Endothelial cell (in vitro differentiated cells): ENCODE measurements around the gene SLC43A3. TPM values are rescaled to one million over a fixed set of nuclear protein-coding genes. Genes with fewer than 3 reads are reported as not detected.

ENCODE experiments used
- DNase-seq: peaks from one replicate; pipeline ENCODE4 v3.0.0; 2021; ENCODE audit warnings: low spot score
- H3K27ac Mint-ChIP-seq: one replicate; pipeline ENCODE4 v1.8.0; 2021; ENCODE audit warnings: mixed read lengths, inconsistent platforms; ENCODE audit not compliant: unreplicated experiment
- H3K27me3 Mint-ChIP-seq: one replicate; pipeline ENCODE4 v1.8.0; 2021; ENCODE audit warnings: mild to moderate bottlenecking, moderate library complexity, mixed read lengths, inconsistent platforms; ENCODE audit not compliant: unreplicated experiment
- H3K36me3 Mint-ChIP-seq: one replicate; pipeline ENCODE4 v1.8.0; 2021; ENCODE audit warnings: mild to moderate bottlenecking, low read depth, mixed read lengths, inconsistent platforms; ENCODE audit not compliant: unreplicated experiment
- H3K4me1 Mint-ChIP-seq: one replicate; pipeline ENCODE4 v1.8.0; 2021; ENCODE audit warnings: mild to moderate bottlenecking, mixed read lengths, inconsistent platforms; ENCODE audit not compliant: unreplicated experiment
- H3K4me3 Mint-ChIP-seq: one replicate; pipeline ENCODE4 v1.8.0; 2021; ENCODE audit warnings: mild to moderate bottlenecking, mixed read lengths, inconsistent platforms; ENCODE audit not compliant: unreplicated experiment
- H3K9me3 Mint-ChIP-seq: one replicate; pipeline ENCODE4 v1.8.0; 2021; ENCODE audit warnings: mixed read lengths, inconsistent platforms; ENCODE audit not compliant: unreplicated experiment
- total RNA-seq: library from RNA; stranded (reverse); fragmentation: NEBNext Ultra II Directional; extraction: Animal tissue kit (Norgen Biotek cat#: 25700); gene quantifications from one replicate; pipeline ENCODE4 v1.2.1, GENCODE V29; 2021; ENCODE audit not compliant: unreplicated experiment
- TF ChIP-seq, protein P1 (sequence below): fragments of 200-600 bp; sonication (generic); IDR thresholded peaks from one replicate; pipeline ENCODE4 v1.5.0; 2021; ENCODE audit warnings: antibody characterized with exemption; ENCODE audit not compliant: unreplicated experiment

SLC43A3 gene
- total RNA-seq, 1 donor from 2014 or later, result 17.5 TPM

DNA sequence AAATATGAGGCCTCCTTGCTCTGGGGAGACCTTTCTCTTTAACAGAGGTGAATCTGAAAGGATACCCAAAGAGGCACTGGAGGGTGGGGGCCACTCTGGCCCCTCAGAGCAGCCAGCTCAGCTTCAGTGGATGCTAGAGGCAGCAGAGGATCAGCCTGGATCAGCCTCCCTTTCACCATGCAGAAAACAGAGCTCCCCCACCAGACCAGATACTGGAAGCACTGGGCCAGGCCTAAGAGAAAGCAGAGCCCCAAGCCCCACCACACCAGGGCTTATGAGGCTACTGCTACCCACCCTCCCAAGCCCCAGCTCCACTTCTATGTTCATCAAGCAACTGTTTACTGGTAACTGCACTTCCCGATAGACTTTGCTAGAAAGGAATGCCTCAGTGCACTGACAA, 4.0 kb upstream of the SLC43A3 start:
- no peak for DNase-seq
- no peaks in the 10 kb centered on the region for H3K9me3 Mint-ChIP-seq
- H3K27ac Mint-ChIP-seq, result no peak overlapping the region
- TF ChIP-seq, protein P1, sequence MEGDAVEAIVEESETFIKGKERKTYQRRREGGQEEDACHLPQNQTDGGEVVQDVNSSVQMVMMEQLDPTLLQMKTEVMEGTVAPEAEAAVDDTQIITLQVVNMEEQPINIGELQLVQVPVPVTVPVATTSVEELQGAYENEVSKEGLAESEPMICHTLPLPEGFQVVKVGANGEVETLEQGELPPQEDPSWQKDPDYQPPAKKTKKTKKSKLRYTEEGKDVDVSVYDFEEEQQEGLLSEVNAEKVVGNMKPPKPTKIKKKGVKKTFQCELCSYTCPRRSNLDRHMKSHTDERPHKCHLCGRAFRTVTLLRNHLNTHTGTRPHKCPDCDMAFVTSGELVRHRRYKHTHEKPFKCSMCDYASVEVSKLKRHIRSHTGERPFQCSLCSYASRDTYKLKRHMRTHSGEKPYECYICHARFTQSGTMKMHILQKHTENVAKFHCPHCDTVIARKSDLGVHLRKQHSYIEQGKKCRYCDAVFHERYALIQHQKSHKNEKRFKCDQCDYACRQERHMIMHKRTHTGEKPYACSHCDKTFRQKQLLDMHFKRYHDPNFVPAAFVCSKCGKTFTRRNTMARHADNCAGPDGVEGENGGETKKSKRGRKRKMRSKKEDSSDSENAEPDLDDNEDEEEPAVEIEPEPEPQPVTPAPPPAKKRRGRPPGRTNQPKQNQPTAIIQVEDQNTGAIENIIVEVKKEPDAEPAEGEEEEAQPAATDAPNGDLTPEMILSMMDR, result no peak
- H3K4me1 Mint-ChIP-seq, result peaks cover 32% of the 10 kb centered on the region
- peaks cover 3% of the 10 kb centered on the region for H3K27me3 Mint-ChIP-seq
- H3K36me3 Mint-ChIP-seq, result no peaks in the 10 kb centered on the region
- no peak overlapping the region for H3K4me3 Mint-ChIP-seq

DNA sequence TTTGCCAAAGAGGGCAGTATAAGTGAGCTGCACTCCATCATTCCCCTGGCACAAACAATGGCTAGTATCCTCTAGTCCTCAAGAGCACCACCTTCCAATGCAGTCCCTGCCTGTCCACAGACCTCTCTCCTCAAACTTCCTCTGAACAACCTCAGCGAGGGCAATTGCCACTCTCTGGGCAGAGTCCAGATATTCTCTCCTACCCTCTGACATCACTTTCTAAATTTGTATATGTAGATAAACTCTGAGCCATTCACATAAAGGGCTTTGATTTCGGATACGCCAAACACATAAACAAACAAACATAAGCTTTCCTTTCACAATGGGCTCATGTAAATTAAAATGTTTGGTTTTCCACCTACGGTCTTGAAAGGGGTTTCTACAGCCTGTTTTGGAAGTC, 3.0 kb upstream of the SLC43A3 start:
- Mint-ChIP-seq H3K4me1 (peaks cover 38% of the 10 kb centered on the region), H3K27me3 (peaks cover 3% of the 10 kb centered on the region), H3K27ac (no peak overlapping the region), H3K36me3 (no peaks in the 10 kb centered on the region), H3K4me3 (no peak overlapping the region), H3K9me3 (no peaks in the 10 kb centered on the region)
- DNase-seq, result no peak
- TF ChIP-seq, protein P1, result no peak

DNA sequence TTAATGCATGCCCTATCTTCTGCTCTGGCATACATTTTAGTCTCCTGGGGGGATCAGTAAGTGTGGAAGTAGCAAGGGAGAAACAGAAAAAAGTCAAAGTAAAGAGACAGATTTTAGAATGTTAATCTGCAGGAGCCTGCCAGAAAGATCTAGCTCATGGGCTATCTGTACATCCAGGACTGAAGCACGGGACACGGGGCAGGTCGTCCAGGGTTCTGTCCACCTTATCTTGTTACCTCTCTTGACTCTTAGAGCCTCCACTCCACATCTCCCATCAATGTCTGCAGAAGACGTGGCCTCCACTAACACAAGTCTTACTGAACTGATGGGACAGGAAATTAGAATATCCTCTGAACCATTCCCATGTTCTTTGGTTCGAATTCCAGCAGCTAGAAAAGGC, 1.7 kb upstream of the SLC43A3 start:
- H3K9me3 Mint-ChIP-seq, result no peaks in the 10 kb centered on the region

DNA sequence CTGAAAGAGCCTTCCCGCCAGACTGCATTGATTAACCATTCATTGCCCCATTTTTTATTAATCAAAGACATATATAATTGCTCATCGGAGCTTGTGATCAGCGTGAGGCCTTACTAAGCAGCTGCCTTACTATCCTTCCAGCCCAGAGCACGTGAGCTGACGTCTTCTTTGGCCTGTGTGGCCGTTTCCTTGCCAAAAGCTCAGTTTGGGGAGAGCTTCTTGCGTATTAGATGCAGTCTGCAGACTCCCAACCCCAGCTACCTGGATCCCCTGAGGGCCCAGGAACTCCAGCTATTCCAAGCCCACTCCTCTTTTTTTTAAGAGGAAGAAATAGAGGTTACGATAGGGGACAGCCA, 784 bp upstream of the SLC43A3 start:
- Mint-ChIP-seq H3K4me3 (peak overlapping the region; percentile 82), H3K36me3 (no peaks in the 10 kb centered on the region), H3K9me3 (no peaks in the 10 kb centered on the region), H3K4me1 (peaks cover 39% of the 10 kb centered on the region), H3K27ac (no peak overlapping the region), H3K27me3 (peaks cover 6% of the 10 kb centered on the region)
- no peak for DNase-seq
- TF ChIP-seq, protein P1, result no peak

More for the DNA sequence above, 1.7 kb upstream of the SLC43A3 start:
- Mint-ChIP-seq H3K27ac (no peak overlapping the region), H3K27me3 (peaks cover 7% of the 10 kb centered on the region), H3K36me3 (no peaks in the 10 kb centered on the region), H3K4me3 (no peak overlapping the region), H3K4me1 (peaks cover 43% of the 10 kb centered on the region)
- DNase-seq, result no peak
- TF ChIP-seq, protein P1, result no peak

DNA sequence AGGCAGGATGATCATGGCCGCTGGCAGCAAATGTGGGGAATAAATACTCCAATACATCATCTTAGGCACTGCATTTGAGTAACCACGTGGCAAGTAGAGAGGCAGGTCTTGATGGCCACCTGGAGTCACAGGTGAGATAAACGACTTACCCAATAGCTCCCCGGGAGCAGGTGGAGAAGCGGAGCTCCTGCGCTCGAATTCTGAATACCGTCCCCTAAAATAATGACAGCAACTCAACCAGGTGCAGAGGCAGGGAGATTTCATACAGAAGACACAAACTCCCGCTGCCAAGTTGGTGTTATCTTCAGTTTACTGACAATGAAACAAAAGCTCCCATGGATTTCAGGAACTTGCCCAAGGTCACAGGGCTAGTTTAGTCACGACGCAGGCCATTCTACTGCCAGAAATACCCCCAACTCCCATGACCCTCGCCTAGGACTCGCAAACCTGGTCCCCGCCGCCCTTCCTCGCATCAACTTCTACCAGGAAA, 437 bp downstream of the SLC43A3 start:
- no peaks in the 10 kb centered on the region for H3K36me3 Mint-ChIP-seq
- H3K27me3 Mint-ChIP-seq, result peaks cover 6% of the 10 kb centered on the region
- H3K27ac Mint-ChIP-seq, result no peak overlapping the region
- H3K4me1 Mint-ChIP-seq, result peaks cover 30% of the 10 kb centered on the region
- peak overlapping the region; percentile 83 for H3K4me3 Mint-ChIP-seq
- no peak for DNase-seq
- TF ChIP-seq, protein P1, result no peak
- no peaks in the 10 kb centered on the region for H3K9me3 Mint-ChIP-seq
